GM10248 (cell line): ENCODE measurements around the gene NTM.

ENCODE experiments used
- CTCF ChIA-PET: fragments of 300-600 bp; sonication (Branson Sonifier 250); formaldehyde crosslinking; extraction: SDS; loops from one replicate; lab custom pipeline; 2021; ENCODE audit warnings: antibody characterized with exemption; lab: Yijun Ruan, JAX
- POLR2A ChIA-PET: fragments of 350-650 bp; sonication (Branson Sonifier 250); formaldehyde crosslinking; extraction: SDS; loops from one replicate; lab custom pipeline; 2020; ENCODE audit warnings: antibody characterized with exemption; lab: Yijun Ruan, JAX
- DNase-seq: peaks from one replicate; pipeline ENCODE4 v3.0.0; 2012; ENCODE audit errors: extremely low spot score
- TF ChIP-seq, protein P1 (sequence below): IDR thresholded peaks from 2 replicates; pipeline ENCODE4 v1.5.1; 2012; ENCODE audit warnings: mild to moderate bottlenecking, low read depth; ENCODE audit errors: extremely low read depth, missing control alignments, control extremely low read depth

The NTM gene

DNA sequence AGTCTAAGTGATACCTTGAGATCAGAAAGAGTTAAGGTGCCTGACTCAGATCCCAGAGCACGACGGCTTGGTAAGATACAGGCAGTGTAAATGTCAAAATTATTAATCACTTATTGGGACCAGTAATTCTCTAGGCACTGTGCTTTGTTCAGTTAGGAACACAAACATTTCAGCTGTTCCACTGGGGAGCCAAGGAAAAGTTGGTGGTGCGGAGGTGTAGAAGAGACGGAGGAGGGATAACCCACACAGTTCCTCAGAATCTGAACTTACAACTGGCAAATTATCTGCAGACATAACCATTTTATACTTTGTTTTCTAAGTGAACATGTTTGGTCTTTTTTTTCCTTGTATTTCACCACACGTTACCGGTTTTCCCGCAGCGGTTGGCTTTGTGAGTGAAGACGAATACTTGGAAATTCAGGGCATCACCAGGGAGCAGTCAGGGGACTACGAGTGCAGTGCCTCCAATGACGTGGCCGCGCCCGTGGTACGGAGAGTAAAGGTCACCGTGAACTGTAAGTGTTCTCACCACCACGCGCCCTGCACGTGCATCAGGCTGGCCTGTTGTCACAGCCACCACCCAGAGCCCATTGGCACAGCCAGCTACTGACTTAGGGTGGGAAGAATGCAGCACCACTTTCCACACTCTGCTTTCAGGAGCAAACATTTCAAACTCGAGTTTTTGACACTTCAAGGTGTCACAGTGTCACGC, 937.0 kb downstream of the NTM start:
- ChIA-PET CTCF (interaction anchor here (1.1 kb wide), 1 partner anchor 22 kb away, joined by 3 read pairs; no protein-coding TSS in a partner anchor), POLR2A (no interaction called here)
- TF ChIP-seq, protein P1, sequence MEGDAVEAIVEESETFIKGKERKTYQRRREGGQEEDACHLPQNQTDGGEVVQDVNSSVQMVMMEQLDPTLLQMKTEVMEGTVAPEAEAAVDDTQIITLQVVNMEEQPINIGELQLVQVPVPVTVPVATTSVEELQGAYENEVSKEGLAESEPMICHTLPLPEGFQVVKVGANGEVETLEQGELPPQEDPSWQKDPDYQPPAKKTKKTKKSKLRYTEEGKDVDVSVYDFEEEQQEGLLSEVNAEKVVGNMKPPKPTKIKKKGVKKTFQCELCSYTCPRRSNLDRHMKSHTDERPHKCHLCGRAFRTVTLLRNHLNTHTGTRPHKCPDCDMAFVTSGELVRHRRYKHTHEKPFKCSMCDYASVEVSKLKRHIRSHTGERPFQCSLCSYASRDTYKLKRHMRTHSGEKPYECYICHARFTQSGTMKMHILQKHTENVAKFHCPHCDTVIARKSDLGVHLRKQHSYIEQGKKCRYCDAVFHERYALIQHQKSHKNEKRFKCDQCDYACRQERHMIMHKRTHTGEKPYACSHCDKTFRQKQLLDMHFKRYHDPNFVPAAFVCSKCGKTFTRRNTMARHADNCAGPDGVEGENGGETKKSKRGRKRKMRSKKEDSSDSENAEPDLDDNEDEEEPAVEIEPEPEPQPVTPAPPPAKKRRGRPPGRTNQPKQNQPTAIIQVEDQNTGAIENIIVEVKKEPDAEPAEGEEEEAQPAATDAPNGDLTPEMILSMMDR: no peak
- no peak for DNase-seq

GRCh38 chr11:132310390-132311375, 940.3 kb downstream of the NTM start:
- TF ChIP-seq, protein P1: no peak
- ChIA-PET POLR2A (interaction anchor here (0.6 kb wide), 1 partner anchor 1809 kb away, joined by 3 read pairs; no protein-coding TSS in a partner anchor), CTCF (interaction anchor here (1.0 to 7.3 kb wide), 6 partner anchors 11 to 562 kb away, joined by 3 to 57 read pairs (median 10); no protein-coding TSS in a partner anchor)
- DNase-seq: peak; percentile 41

DNA sequence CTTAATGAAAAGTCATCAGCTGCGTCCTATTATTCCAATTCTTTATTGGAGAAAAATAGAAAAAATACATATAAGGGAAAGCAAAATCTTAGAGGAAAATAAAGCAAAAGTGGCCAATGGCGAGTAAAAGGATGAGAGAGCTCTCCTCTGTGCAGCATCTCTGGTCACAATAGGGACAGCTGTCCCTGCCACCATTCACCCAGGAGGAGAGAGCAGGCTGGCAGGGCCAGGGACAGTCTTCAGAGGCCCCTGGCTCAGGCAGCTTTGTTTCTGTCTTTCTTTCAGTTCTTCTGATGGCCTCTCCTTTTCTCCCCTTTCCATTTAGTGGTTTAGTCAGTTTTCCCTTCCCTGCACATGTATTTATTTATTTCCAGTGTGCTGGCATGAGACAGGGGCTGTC, 941.3 kb downstream of the NTM start:
- ChIA-PET POLR2A (no interaction called here), CTCF (interaction anchor here (1.1 to 7.3 kb wide), 14 partner anchors 12 to 563 kb away, joined by 3 to 57 read pairs (median 8); no protein-coding TSS in a partner anchor)
- DNase-seq: no peak
- TF ChIP-seq, protein P1: no peak

- TF ChIP-seq, protein P1: no peak
- DNase-seq: no peak
- ChIA-PET CTCF (interaction anchor here (0.9 to 7.3 kb wide), 16 partner anchors 12 to 563 kb away, joined by 3 to 57 read pairs (median 7); no protein-coding TSS in a partner anchor), POLR2A (no interaction called here)
Measured at GRCh38 chr11:132312161-132312560, 941.7 kb downstream of the NTM start.

- ChIA-PET CTCF (interaction anchor here (0.7 to 7.3 kb wide), 18 partner anchors 13 to 441 kb away, joined by 3 to 57 read pairs (median 5); no protein-coding TSS in a partner anchor), POLR2A (no interaction called here)
- DNase-seq: peak; percentile 52
- TF ChIP-seq, protein P1: peak; percentile 39
Measured at GRCh38 chr11:132312701-132313111, 942.3 kb downstream of the NTM start.
